PC-3 (cell line): Measurements from ENCODE around the gene NHLRC2. TPM values are rescaled to one million over a fixed set of nuclear protein-coding genes. Genes with fewer than 3 reads are reported as not detected.

Experiments used
- ATAC-seq: fragments of 200-7000 bp; cut with Tn5 transposase; 2 replicates; pipeline ENCODE4 v1.9.1; 2020; ENCODE audit warnings: mild to moderate bottlenecking, moderate library complexity
- BruUV-seq: library from RNA; stranded (reverse); fragments of 400-500 nt; replicated peaks from 2 replicates; lab custom pipeline; 2021; lab: Mats Ljungman, UMichigan
- CTCF ChIA-PET: fragments of 300-600 bp; sonication (Branson Sonifier 250); formaldehyde crosslinking; loops from one replicate; lab custom pipeline; 2022; ENCODE audit warnings: antibody characterized with exemption; lab: Charles Lee
- POLR2A ChIA-PET: fragments of 300-600 bp; sonication (Branson Sonifier 250); formaldehyde crosslinking; loops from one replicate; lab custom pipeline; 2022; ENCODE audit warnings: antibody characterized with exemption; ENCODE audit not compliant: unreplicated experiment; lab: Charles Lee
- DNase-seq: peaks from one replicate; pipeline ENCODE4 v3.0.0-alpha.2; 2015
- H2AFZ ChIP-seq: fragments of 300-600 bp; sonication (generic); 2 replicates; pipeline ENCODE4 v1.6.0; 2016; ENCODE audit warnings: antibody characterized with exemption, low read length
- H3F3A ChIP-seq: fragments of 300-600 bp; sonication (generic); one replicate; pipeline ENCODE4 v1.6.0; 2017; ENCODE audit warnings: antibody characterized with exemption, low read length, control low read depth, mild to moderate bottlenecking; ENCODE audit not compliant: unreplicated experiment
- H3K27ac ChIP-seq: fragments of 300-600 bp; sonication (generic); 2 replicates; pipeline ENCODE4 v1.5.1; 2016; ENCODE audit warnings: mild to moderate bottlenecking, low read length
- H3K27me3 ChIP-seq: fragments of 300-600 bp; sonication (generic); 2 replicates; pipeline ENCODE4 v1.6.1; 2016; ENCODE audit warnings: low read length, mixed read lengths
- H3K36me3 ChIP-seq: fragments of 300-600 bp; sonication (generic); 2 replicates; pipeline ENCODE4 v1.6.1; 2016; ENCODE audit warnings: low read depth, mixed run types, low read length, mixed read lengths
- H3K4me1 ChIP-seq: fragments of 300-600 bp; sonication (generic); 2 replicates; pipeline ENCODE4 v1.5.1; 2016; ENCODE audit warnings: low read length; ENCODE audit not compliant: insufficient read depth
- H3K4me2 ChIP-seq: fragments of 300-600 bp; sonication (generic); 2 replicates; pipeline ENCODE4 v1.6.0; 2016; ENCODE audit warnings: low read length
- H3K4me3 ChIP-seq: fragments of 300-600 bp; sonication (generic); 2 replicates; pipeline ENCODE4 v1.5.1; 2016; ENCODE audit warnings: mild to moderate bottlenecking, low read length, mixed read lengths
- H3K79me2 ChIP-seq: fragments of 300-600 bp; sonication (generic); 2 replicates; pipeline ENCODE4 v1.6.1; 2017; ENCODE audit warnings: low read length, mixed read lengths
- H3K9ac ChIP-seq: fragments of 300-600 bp; sonication (generic); 2 replicates; pipeline ENCODE4 v1.6.0; 2016; ENCODE audit warnings: mild to moderate bottlenecking, low read length
- H3K9me2 ChIP-seq: fragments of 300-600 bp; sonication (generic); replicated peaks from 2 replicates; pipeline ENCODE4 v1.6.1; 2016; ENCODE audit warnings: mixed run types, low read length, mixed read lengths
- H3K9me3 ChIP-seq: fragments of 300-600 bp; sonication (generic); 2 replicates; pipeline ENCODE4 v1.6.1; 2016; ENCODE audit warnings: low read length, mixed read lengths
- H4K20me1 ChIP-seq: fragments of 300-600 bp; sonication (generic); 2 replicates; pipeline ENCODE4 v1.6.1; 2016; ENCODE audit warnings: low read length, mixed read lengths
- EZH2 ChIP-seq: fragments of 300-600 bp; sonication (generic); IDR thresholded peaks from one replicate; pipeline ENCODE4 v1.6.1; 2017; ENCODE audit warnings: antibody characterized with exemption, mild to moderate bottlenecking, low read length; ENCODE audit not compliant: unreplicated experiment
- EZH2phosphoT487 ChIP-seq: fragments of 300-600 bp; sonication (generic); IDR thresholded peaks from 2 replicates; pipeline ENCODE4 v1.6.1; 2018; ENCODE audit warnings: mild to moderate bottlenecking, antibody characterized with exemption, low read length, borderline replicate concordance
- intact Hi-C: fragments of 100-400 bp; cut with micrococcal nuclease; formaldehyde crosslinking; loops from 2 replicates; pipeline ENCODE4 v1.9.0; 2023
- total RNA-seq: library from RNA; depleted of rRNA; stranded (reverse); fragments of >200 nt; gene quantifications from 2 replicates; pipeline ENCODE4 v1.2.3, GENCODE V29; 2014
- TF ChIP-seq, protein P1 (sequence below): fragments of 300-600 bp; sonication (generic); conservative IDR thresholded peaks from 2 replicates; pipeline ENCODE4 v1.5.1; 2017; ENCODE audit warnings: antibody characterized with exemption, low read depth, mild to moderate bottlenecking, low read length

NHLRC2 gene
- total RNA-seq, 1 experiment from 2014 or later = 17.5 TPM

- Histone ChIP-seq H3K27ac (no peak overlapping the region), H3K79me2 (no peaks in the 10 kb centered on the region), H3K27me3 (no peaks in the 10 kb centered on the region), H3K9ac (no peak overlapping the region), H3K4me1 (no peaks in the 10 kb centered on the region), H2AFZ (no peak overlapping the region), H3K4me2 (no peak overlapping the region), H3K9me2 (no peaks in the 10 kb centered on the region), H3F3A (no peaks in the 10 kb centered on the region), H3K9me3 (no peaks in the 10 kb centered on the region), H4K20me1 (no peaks in the 10 kb centered on the region), H3K36me3 (peaks cover 19% of the 10 kb centered on the region), H3K4me3 (no peak overlapping the region)
- ATAC-seq = no peak
- POLR2A ChIA-PET = no interaction called here
- DNase-seq = no peak
- CTCF ChIA-PET = no interaction called here
- intact Hi-C loops = no loop called here
- TF ChIP-seq EZH2 = no peak
- TF ChIP-seq, protein P1, sequence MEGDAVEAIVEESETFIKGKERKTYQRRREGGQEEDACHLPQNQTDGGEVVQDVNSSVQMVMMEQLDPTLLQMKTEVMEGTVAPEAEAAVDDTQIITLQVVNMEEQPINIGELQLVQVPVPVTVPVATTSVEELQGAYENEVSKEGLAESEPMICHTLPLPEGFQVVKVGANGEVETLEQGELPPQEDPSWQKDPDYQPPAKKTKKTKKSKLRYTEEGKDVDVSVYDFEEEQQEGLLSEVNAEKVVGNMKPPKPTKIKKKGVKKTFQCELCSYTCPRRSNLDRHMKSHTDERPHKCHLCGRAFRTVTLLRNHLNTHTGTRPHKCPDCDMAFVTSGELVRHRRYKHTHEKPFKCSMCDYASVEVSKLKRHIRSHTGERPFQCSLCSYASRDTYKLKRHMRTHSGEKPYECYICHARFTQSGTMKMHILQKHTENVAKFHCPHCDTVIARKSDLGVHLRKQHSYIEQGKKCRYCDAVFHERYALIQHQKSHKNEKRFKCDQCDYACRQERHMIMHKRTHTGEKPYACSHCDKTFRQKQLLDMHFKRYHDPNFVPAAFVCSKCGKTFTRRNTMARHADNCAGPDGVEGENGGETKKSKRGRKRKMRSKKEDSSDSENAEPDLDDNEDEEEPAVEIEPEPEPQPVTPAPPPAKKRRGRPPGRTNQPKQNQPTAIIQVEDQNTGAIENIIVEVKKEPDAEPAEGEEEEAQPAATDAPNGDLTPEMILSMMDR = no peak
- TF ChIP-seq EZH2phosphoT487 = no peak
- no TSS peak for BruUV-seq
Observed at GRCh38 chr10:113882240-113882639, 27.8 kb downstream of the NHLRC2 start.

DNA sequence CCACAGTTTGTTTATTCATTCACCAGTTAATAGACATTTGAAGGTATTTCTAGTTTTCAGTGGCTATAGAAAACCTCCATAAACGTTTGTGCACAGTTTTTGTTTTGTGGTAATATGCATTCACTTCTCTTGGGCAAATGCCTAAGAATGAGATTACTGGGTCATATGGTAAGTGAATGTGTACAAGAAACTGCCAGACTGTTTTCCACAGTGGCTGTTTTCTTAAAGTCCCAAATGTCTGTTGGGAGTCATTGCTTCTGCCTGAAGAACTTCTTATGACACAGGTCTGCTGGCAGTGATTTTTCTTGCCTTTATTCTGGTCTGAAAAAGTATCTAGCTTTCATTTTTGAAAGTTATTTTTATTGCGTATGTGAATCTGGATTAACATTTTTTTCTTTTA is 35.5 kb downstream of the NHLRC2 start:
- H2AFZ ChIP-seq = no peak overlapping the region
- H3K27ac ChIP-seq = no peak overlapping the region
- H3K27me3 ChIP-seq = no peaks in the 10 kb centered on the region
- POLR2A ChIA-PET = no interaction called here
- TF ChIP-seq, protein P1 = no peak
- no peak for TF ChIP-seq EZH2phosphoT487
- no peak for TF ChIP-seq EZH2
- H3K4me1 ChIP-seq = peaks cover 5% of the 10 kb centered on the region; the same call in 1 of the 2 replicates
- H3K9ac ChIP-seq = no peak overlapping the region
- 0 out of 2 replicates have a peak, but pooled peaks cover 5% of the 10 kb centered on the region for H4K20me1 ChIP-seq
- H3K4me3 ChIP-seq = no peak overlapping the region
- H3K9me3 ChIP-seq = no peaks in the 10 kb centered on the region
- H3F3A ChIP-seq = no peaks in the 10 kb centered on the region
- H3K79me2 ChIP-seq = no peaks in the 10 kb centered on the region
- no peak overlapping the region for H3K4me2 ChIP-seq
- BruUV-seq = no TSS peak
- DNase-seq (no peak), ATAC-seq (no peak)
- intact Hi-C loops = no loop called here
- no peaks in the 10 kb centered on the region for H3K9me2 ChIP-seq
- CTCF ChIA-PET = no interaction called here
- peaks cover 17% of the 10 kb centered on the region for H3K36me3 ChIP-seq

GRCh38 chr10:113890769-113891168 is 36.3 kb downstream of the NHLRC2 start:
- intact Hi-C loops = no loop called here
- peaks cover 10% of the 10 kb centered on the region for H3K36me3 ChIP-seq
- peaks cover 13% of the 10 kb centered on the region for H3K4me1 ChIP-seq
- H3K79me2 ChIP-seq = no peaks in the 10 kb centered on the region
- no peak for ATAC-seq
- H3K27me3 ChIP-seq = no peaks in the 10 kb centered on the region
- no peak overlapping the region for H3K27ac ChIP-seq
- POLR2A ChIA-PET = no interaction called here
- no peak for DNase-seq
- no peak for TF ChIP-seq EZH2phosphoT487
- TF ChIP-seq, protein P1 = no peak
- no peak for TF ChIP-seq EZH2
- no peaks in the 10 kb centered on the region for H3K9me3 ChIP-seq
- H3K4me3 ChIP-seq = no peak overlapping the region
- no peak overlapping the region for H3K4me2 ChIP-seq
- H3K9me2 ChIP-seq = no peaks in the 10 kb centered on the region
- no peak overlapping the region for H3K9ac ChIP-seq
- CTCF ChIA-PET = no interaction called here
- H4K20me1 ChIP-seq = peaks cover 10% of the 10 kb centered on the region; the same call in 1 of the 2 replicates
- BruUV-seq = no TSS peak
- no peak overlapping the region for H2AFZ ChIP-seq
- H3F3A ChIP-seq = no peaks in the 10 kb centered on the region
